PFSK-1 (cell line): Measurements from ENCODE around the gene ARID5A.

Experiments used
- FOXP2 ChIP-seq: optimal IDR thresholded peaks from 2 replicates; pipeline ENCODE3; 2011; ENCODE audit warnings: borderline replicate concordance, control low read depth, inconsistent platforms; ENCODE audit not compliant: insufficient read depth; ENCODE audit errors: extremely low read length, extremely low read depth
- POLR2AphosphoS5 ChIP-seq: IDR thresholded peaks from 2 replicates; pipeline ENCODE4 v1.6.1; 2012; ENCODE audit warnings: low read depth, mild to moderate bottlenecking, control low read depth, low read length, moderate library complexity
- SIN3A ChIP-seq: IDR thresholded peaks from 2 replicates; pipeline ENCODE4 v1.6.1; 2012; ENCODE audit warnings: mild to moderate bottlenecking, low read length, moderate library complexity, borderline replicate concordance; ENCODE audit not compliant: insufficient read depth
- TAF1 ChIP-seq: IDR thresholded peaks from 2 replicates; pipeline ENCODE4 v1.6.1; 2012; ENCODE audit warnings: low read length, control low read depth, borderline replicate concordance; ENCODE audit not compliant: insufficient read depth
- TF ChIP-seq, protein P1 (sequence below), 2 experiments: IDR thresholded peaks; 2 replicates each; pipeline versions ENCODE4 v1.6.1 to v1.8.0; 2011 to 2012; ENCODE audit warnings: low read depth in 2 of 2, low read length in 2 of 2, control low read depth in 1 of 2, inconsistent platforms in 1 of 2, mild to moderate bottlenecking in 1 of 2, moderate library complexity in 1 of 2; ENCODE audit not compliant: insufficient read depth in 1 of 2

Gene ARID5A

GRCh38 chr2:96503637-96504243 lies 32.8 kb upstream of the ARID5A start:
- no peak for TF ChIP-seq SIN3A
- TF ChIP-seq FOXP2 = no peak
- no peak for TF ChIP-seq POLR2AphosphoS5
- TF ChIP-seq TAF1 = no peak
- TF ChIP-seq, protein P1, sequence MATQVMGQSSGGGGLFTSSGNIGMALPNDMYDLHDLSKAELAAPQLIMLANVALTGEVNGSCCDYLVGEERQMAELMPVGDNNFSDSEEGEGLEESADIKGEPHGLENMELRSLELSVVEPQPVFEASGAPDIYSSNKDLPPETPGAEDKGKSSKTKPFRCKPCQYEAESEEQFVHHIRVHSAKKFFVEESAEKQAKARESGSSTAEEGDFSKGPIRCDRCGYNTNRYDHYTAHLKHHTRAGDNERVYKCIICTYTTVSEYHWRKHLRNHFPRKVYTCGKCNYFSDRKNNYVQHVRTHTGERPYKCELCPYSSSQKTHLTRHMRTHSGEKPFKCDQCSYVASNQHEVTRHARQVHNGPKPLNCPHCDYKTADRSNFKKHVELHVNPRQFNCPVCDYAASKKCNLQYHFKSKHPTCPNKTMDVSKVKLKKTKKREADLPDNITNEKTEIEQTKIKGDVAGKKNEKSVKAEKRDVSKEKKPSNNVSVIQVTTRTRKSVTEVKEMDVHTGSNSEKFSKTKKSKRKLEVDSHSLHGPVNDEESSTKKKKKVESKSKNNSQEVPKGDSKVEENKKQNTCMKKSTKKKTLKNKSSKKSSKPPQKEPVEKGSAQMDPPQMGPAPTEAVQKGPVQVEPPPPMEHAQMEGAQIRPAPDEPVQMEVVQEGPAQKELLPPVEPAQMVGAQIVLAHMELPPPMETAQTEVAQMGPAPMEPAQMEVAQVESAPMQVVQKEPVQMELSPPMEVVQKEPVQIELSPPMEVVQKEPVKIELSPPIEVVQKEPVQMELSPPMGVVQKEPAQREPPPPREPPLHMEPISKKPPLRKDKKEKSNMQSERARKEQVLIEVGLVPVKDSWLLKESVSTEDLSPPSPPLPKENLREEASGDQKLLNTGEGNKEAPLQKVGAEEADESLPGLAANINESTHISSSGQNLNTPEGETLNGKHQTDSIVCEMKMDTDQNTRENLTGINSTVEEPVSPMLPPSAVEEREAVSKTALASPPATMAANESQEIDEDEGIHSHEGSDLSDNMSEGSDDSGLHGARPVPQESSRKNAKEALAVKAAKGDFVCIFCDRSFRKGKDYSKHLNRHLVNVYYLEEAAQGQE (IDR thresholded peaks at IDR 0.05; ENCODE audit: insufficient read depth in 1 of 2, low read depth in 2 of 2, low read length in 2 of 2) = no peak

- TF ChIP-seq TAF1 (no peak), SIN3A (no peak), POLR2AphosphoS5 (no peak), FOXP2 (no peak)
- TF ChIP-seq, protein P1 (IDR thresholded peaks at IDR 0.05; ENCODE audit: insufficient read depth in 1 of 2, low read depth in 2 of 2, low read length in 2 of 2) = no peak
These were observed 31.2 kb upstream of the ARID5A start, which contains the start of gene NEURL3 for GRCh38 chr2:96505231-96505889. Gene NEURL3, minus strand, starts transcription at chr2:96505357. Its CDS starts 71 bp downstream, at chr2:96505286.

DNA sequence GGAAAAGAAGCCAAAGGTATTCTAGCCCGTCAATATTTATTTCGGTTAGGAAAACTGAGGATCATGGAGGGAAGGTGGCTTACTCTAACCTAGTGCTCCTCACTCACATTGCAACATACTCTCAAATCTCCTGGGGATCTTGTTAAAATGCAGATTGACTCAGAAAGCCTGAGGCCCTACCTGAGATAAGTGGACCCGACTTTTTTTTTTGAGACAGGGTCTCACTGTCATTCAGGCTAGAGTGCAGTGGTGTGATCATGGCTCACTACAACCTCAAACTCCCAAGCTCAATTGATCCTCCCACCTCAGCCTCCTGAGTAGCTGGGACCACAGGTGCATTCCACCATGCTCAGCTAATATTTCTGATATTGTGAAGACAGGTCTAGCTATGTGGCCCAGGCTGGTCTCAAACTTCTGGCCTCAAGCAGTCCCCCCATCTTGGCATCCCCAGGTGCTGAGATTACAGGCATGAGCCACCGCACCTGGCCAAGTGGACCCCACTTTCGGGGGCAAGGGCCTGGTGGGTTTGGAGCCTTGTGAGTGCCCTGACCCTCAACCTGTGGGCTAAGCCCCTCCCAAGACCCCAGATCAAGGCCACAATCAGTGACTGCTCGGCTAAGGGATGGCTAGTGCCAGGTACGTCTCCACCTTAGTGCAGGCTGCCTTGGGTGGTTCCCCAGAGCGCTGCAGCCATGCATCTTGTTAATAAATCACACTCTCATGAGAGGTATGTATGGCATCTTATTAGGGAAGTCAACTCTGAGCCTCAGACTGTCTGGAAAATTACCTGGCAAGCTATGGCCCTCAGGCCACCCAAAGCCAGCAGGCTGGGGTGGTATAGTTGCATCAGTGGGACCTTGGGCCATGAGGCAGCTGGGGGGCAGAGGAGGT lies 30.3 kb upstream of the ARID5A start:
- TF ChIP-seq FOXP2 = no peak
- TF ChIP-seq SIN3A = no peak
- TF ChIP-seq, protein P1 (IDR thresholded peaks at IDR 0.05; ENCODE audit: insufficient read depth in 1 of 2, low read depth in 2 of 2, low read length in 2 of 2) = no peak
- TF ChIP-seq TAF1 = no peak
- TF ChIP-seq POLR2AphosphoS5 = no peak

- TF ChIP-seq POLR2AphosphoS5 = no peak
- TF ChIP-seq, protein P1 (IDR thresholded peaks at IDR 0.05; ENCODE audit: insufficient read depth in 1 of 2, low read depth in 2 of 2, low read length in 2 of 2) = no peak
- no peak for TF ChIP-seq TAF1
- no peak for TF ChIP-seq SIN3A
- no peak for TF ChIP-seq FOXP2
These were observed 29.7 kb upstream of the ARID5A start for GRCh38 chr2:96506907-96507240.
